Epithelial cell of proximal tubule (primary cell): ENCODE measurements around the gene ATP11A. TPM values are rescaled to one million over a fixed set of nuclear protein-coding genes. Genes with fewer than 3 reads are reported as not detected.

ENCODE experiments used
- DNase-seq: peaks from one replicate; pipeline ENCODE4 v3.0.0-alpha.2; 2011; ENCODE audit warnings: low read depth
- H3K4me3 ChIP-seq: 2 replicates; pipeline ENCODE4 v1.5.1; 2011; ENCODE audit warnings: low read depth, mild to moderate bottlenecking, low read length
- total RNA-seq: library from RNA; depleted of rRNA; stranded (reverse); fragments of >200 nt; gene quantifications from 2 replicates; pipeline ENCODE4 v1.2.3, GENCODE V29; 2015
- TF ChIP-seq, protein P1 (sequence below): conservative IDR thresholded peaks from 2 replicates; pipeline ENCODE4 v1.5.1; 2012; ENCODE audit warnings: low read depth, mild to moderate bottlenecking, low read length

Gene ATP11A
- total RNA-seq, 1 donor from 2014 or later = 27.2 TPM

DNA sequence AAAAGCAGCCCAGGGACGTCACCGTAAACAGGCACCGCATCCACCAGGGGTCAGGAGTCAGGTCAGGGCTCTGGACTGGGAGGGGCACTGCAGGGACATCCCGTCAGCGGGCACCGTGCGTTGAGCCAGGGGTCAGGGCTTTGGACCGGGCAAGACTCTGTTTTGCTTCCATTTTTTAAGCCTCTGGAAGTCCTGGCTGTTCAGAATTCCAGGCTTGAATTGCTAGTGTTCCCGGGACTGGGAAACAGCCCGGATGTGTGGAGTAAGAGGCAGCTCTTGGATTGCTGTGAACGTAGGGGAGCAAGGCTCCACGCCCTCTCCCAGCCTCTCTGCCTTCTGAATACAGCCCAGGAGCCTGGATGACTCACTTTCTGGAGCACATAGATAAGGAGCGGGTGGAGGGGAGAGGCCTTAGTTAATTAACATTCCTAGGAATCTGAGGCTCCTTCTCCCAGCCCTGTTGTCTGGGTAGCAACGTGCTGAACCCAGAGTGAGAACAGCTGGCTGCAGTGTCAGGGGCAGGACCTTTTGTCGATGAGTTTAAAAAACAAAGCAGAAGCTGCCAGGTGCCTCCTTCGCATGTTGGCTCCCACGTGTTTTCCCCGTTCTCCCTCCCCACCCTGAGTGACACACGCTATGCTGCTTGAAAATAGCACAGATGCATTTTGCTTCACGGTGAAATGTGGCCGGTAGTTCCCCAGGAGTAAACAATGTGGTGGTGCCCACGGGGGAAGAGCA is 21.9 kb downstream of the ATP11A start:
- DNase-seq = peak; percentile 95
- peak overlapping the region; percentile 39 for H3K4me3 ChIP-seq
- TF ChIP-seq, protein P1, sequence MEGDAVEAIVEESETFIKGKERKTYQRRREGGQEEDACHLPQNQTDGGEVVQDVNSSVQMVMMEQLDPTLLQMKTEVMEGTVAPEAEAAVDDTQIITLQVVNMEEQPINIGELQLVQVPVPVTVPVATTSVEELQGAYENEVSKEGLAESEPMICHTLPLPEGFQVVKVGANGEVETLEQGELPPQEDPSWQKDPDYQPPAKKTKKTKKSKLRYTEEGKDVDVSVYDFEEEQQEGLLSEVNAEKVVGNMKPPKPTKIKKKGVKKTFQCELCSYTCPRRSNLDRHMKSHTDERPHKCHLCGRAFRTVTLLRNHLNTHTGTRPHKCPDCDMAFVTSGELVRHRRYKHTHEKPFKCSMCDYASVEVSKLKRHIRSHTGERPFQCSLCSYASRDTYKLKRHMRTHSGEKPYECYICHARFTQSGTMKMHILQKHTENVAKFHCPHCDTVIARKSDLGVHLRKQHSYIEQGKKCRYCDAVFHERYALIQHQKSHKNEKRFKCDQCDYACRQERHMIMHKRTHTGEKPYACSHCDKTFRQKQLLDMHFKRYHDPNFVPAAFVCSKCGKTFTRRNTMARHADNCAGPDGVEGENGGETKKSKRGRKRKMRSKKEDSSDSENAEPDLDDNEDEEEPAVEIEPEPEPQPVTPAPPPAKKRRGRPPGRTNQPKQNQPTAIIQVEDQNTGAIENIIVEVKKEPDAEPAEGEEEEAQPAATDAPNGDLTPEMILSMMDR = peak; percentile 54

DNA sequence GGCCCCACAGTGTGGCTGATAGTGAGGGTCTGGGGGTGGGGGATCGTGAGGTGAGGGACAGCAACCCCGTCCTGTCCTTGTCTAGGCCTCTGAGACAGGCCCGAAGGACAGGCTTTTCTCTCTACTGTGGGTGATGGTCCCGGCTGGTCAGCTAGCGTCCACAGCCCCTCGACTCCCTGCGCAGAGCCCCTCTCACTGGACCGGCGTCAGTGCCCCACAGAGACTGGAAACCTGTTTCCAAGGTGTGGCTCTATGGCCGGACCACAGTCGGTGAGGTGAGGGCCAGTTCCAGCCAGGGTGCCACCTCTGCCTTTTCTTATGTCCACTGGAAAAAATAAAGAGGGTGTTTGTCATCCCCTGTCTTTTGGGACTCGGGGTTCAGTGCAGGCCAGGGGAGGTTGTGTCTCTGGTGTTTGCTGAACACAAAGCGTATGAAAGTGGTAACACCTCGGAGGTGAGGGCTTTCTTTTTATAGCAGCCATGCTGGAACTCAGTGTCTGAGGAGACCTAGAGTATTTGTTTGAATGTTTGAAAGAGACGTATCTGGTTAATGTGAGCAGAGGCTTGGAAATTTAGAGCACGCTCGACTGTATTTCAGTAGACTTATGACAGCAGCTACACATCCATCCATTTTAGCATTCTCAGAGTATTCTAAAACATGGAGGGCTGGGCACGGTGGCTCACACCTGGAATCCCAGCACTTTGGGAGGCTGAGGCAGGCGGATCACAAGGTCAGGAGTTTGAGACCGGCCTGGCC is 22.8 kb downstream of the ATP11A start:
- TF ChIP-seq, protein P1 = no peak
- DNase-seq = no peak
- no peak overlapping the region for H3K4me3 ChIP-seq

DNA sequence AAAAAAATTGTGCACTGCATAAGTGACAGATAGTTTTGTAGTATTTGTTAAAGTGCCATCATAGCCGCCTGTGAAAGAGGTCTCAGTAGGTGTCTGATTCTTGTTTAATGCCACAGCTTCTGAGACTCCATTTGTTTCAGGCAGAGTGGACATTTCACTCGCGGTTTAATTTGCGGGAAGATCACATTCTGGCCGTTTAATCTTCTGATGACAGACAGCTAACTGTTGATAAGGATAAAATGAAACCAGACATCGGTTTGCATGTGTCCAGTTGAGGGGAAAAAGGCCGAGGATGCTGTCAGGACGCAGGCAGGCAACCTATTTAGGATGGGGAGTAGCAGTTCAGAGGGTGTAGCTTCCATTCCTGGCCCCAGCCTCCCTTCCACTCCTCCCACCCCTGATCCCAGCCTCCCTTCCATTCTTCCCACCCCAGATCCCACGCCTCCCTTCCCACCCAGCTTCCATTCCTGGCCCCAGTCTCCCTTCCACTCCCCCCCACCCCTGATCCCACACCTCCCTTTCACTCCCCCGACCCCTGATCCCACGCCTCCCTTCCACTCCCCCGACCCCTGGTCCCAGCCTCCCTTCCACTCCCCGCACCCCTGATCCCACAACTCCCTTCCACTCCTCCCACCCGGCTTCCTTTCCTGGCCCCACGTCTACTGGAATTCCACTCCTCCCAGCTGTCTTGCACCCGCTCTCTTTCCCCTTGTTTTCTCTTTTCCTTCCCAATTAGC is 23.8 kb downstream of the ATP11A start:
- no peak for DNase-seq
- TF ChIP-seq, protein P1 = no peak
- H3K4me3 ChIP-seq = no peak overlapping the region

DNA sequence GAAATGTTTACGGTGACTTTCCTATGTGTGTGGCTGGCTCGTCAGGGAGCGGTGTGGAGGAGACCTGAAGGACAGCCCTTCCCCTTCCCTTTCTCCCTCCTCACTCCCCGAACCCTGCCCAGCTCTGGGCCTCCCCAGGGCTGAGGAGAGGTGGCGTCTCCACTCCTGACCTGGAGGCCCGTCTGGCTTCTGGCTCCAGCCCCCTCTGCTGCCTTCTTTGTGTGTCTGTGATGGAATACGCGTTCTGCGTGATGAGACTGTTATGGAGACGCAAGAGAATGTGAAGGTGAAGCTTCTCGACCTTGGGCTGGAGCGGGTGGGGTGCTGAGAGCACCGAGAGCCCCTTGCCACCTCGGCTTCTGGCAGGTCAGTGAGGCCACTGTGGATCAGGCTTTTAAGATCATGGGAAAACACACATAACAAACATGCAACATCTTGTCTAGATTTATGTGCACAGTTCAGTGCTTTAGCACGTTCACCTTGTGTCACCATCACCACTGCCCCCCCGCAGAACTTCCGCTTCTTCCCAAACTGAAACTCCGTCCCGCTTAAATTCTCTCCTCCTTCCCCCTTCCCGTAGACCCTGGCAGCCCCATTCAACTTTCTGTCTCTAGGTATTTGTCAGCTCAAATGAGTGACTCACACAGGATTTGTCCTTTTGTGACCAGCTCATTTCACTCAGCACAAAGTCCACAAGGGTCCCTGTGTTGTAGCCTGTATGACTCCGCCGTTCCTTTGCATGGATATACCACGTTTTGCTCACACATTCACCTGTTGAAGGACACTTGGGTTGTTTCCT is 24.7 kb downstream of the ATP11A start:
- H3K4me3 ChIP-seq = no peak overlapping the region
- no peak for DNase-seq
- TF ChIP-seq, protein P1 = no peak

DNA sequence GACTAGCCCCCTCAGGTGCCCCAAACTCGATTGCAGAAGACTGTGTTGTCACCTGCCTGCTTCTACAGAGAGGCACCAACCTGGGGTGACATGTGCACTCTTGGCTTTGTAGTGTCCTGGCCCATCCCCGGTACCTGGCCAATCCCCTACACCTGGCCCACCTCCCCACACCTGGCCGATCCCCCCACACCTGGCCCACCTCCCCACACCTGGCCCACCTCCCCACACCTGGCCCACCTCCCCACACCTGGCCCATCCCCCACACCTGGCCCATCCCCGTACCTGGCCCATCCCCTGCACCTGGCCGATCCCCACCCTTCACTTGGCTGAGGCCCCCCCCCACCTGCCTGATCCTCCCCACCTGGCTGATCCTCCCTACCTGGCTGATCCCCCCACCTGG is 25.4 kb downstream of the ATP11A start:
- DNase-seq = no peak
- TF ChIP-seq, protein P1 = no peak
- no peak overlapping the region for H3K4me3 ChIP-seq

DNA sequence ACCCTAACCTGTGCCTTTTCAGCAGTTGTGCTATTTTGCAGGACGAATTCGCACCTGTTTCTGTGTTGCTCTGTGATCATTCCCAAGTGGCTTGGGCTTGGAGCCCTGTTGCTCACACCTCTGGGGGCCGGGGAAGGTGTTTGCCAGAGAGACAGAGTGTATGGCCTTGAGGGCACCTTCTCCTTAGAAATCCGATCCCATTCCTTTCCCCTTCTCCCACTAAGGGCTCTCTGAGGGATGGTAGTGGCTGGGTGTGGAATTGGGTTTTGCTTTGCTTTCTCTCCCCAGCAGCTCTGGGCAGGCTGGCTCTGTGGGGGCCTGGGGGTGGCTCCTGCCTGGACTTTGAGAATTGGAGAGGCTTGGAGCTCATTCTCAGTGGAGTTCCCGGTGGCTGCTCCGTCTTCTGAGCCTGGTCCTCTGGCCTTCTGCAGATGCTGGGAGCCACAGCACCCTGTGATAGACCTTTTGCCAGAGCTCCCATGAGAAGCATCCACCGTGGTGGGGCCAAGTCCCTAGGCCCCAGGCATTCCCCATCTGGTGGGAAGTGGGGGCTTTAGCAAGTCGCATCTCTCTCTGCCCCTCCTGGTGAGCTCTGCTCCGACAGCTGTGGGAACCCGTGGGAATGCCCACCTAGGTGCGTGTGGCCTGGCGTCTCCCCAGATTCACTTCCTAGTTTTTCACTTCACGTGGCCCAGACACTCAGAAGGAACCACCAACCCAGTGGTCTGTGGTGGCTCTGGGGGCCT is 26.1 kb downstream of the ATP11A start:
- DNase-seq = no peak
- no peak overlapping the region for H3K4me3 ChIP-seq
- TF ChIP-seq, protein P1 = no peak
